Measurements from ENCODE around the gene RGS19.

- TF ChIP-seq, protein P1, sequence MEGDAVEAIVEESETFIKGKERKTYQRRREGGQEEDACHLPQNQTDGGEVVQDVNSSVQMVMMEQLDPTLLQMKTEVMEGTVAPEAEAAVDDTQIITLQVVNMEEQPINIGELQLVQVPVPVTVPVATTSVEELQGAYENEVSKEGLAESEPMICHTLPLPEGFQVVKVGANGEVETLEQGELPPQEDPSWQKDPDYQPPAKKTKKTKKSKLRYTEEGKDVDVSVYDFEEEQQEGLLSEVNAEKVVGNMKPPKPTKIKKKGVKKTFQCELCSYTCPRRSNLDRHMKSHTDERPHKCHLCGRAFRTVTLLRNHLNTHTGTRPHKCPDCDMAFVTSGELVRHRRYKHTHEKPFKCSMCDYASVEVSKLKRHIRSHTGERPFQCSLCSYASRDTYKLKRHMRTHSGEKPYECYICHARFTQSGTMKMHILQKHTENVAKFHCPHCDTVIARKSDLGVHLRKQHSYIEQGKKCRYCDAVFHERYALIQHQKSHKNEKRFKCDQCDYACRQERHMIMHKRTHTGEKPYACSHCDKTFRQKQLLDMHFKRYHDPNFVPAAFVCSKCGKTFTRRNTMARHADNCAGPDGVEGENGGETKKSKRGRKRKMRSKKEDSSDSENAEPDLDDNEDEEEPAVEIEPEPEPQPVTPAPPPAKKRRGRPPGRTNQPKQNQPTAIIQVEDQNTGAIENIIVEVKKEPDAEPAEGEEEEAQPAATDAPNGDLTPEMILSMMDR (conservative IDR thresholded peaks at IDR 0.05; ENCODE audit: low read depth, low read length): no peak
- TF ChIP-seq EZH2 (IDR thresholded peaks at IDR 0.05; ENCODE audit: borderline replicate concordance, low read depth, low read length, poor library complexity, severe bottlenecking): no peak
These were observed 25.5 kb upstream of the RGS19 start for GRCh38 chr20:64104667-64105451.
